SK-N-SH (cell line): ENCODE measurements around the gene USP11. TPM values are rescaled to one million over a fixed set of nuclear protein-coding genes. Genes with fewer than 3 reads are reported as not detected.

Experiments used
- CTCF ChIA-PET: fragments of 300-600, 350-600 bp; formaldehyde crosslinking; extraction: SDS; loops from one replicate; lab custom pipeline; 2021; lab: Yijun Ruan, JAX
- POLR2A ChIA-PET: fragments of 350-600 bp; sonication (Branson Sonifier 250); formaldehyde crosslinking; extraction: SDS; loops from one replicate; lab custom pipeline; 2020; ENCODE audit warnings: antibody characterized with exemption, inconsistent platforms; lab: Yijun Ruan, JAX
- DNase-seq: peaks from one replicate; pipeline ENCODE4 v3.0.0; 2012
- H2AFZ ChIP-seq: fragments of 200-600 bp; sonication (generic); 2 replicates; pipeline ENCODE4 v1.8.1; 2016; ENCODE audit warnings: antibody characterized with exemption, mild to moderate bottlenecking, low read depth
- H3F3A ChIP-seq: fragments of 200-600 bp; sonication (generic); replicated peaks from 2 replicates; pipeline ENCODE3; 2016; ENCODE audit warnings: antibody characterized with exemption, mild to moderate bottlenecking; ENCODE audit not compliant: insufficient read depth
- H3K27ac ChIP-seq, 2 experiments: fragments of 200-500 bp in 1 of 2; fragments of 200-600 bp in 1 of 2; sonication (Bioruptor generic) in 1 of 2; sonication (generic), shearing (Covaris generic) in 1 of 2; 2 replicates each; pipeline versions ENCODE4 v1.5.1 to v1.6.1; 2014 to 2016; ENCODE audit warnings: low read depth in 2 of 2, inconsistent platforms in 1 of 2, low read length in 1 of 2, mild to moderate bottlenecking in 1 of 2, mixed read lengths in 1 of 2
- H3K27me3 ChIP-seq: fragments of 200-600 bp; sonication (generic), shearing (Covaris generic); 2 replicates; pipeline ENCODE4 v1.6.1; 2016; ENCODE audit warnings: mixed run types; ENCODE audit not compliant: insufficient read depth
- H3K36me3 ChIP-seq, 2 experiments: fragments of 200-500 bp in 1 of 2; fragments of 200-600 bp in 1 of 2; sonication (Bioruptor generic) in 1 of 2; sonication (generic) in 1 of 2; replicated peaks in 1 of 2; 2 replicates each; pipeline versions ENCODE3 to v1.5.1; 2014 to 2016; ENCODE audit warnings: low read length in 1 of 2, mild to moderate bottlenecking in 1 of 2; ENCODE audit not compliant: insufficient read depth in 2 of 2, control insufficient read depth in 1 of 2
- H3K4me1 ChIP-seq, 2 experiments: fragments of 200-500 bp in 1 of 2; fragments of 200-600 bp in 1 of 2; sonication (Bioruptor generic) in 1 of 2; sonication (generic), shearing (Covaris generic) in 1 of 2; 2 replicates each; pipeline versions ENCODE4 v1.5.1 to v1.6.1; 2014 to 2016; ENCODE audit warnings: low read depth in 1 of 2, low read length in 1 of 2, mixed run types in 1 of 2; ENCODE audit not compliant: insufficient read depth in 2 of 2, control insufficient read depth in 1 of 2
- H3K4me2 ChIP-seq: fragments of 200-600 bp; sonication (generic), shearing (Covaris generic); 2 replicates; pipeline ENCODE4 v1.6.1; 2017; ENCODE audit warnings: mixed run types
- H3K4me3 ChIP-seq, 2 experiments: fragments of 200-500 bp in 1 of 2; fragments of 200-600 bp in 1 of 2; sonication (Bioruptor generic) in 1 of 2; sonication (generic), shearing (Covaris generic) in 1 of 2; 2 replicates each; pipeline versions ENCODE4 v1.5.1 to v1.8.1; 2014 to 2016; ENCODE audit warnings: low read depth in 2 of 2, inconsistent platforms in 1 of 2, low read length in 1 of 2, mild to moderate bottlenecking in 1 of 2, mixed read lengths in 1 of 2, moderate library complexity in 1 of 2
- H3K79me2 ChIP-seq: fragments of 200-600 bp; sonication (generic); 2 replicates; pipeline ENCODE4 v1.8.1; 2017; ENCODE audit warnings: mild to moderate bottlenecking; ENCODE audit not compliant: insufficient read depth
- H3K9ac ChIP-seq: fragments of 200-600 bp; sonication (generic); 2 replicates; pipeline ENCODE4 v1.6.1; 2017; ENCODE audit warnings: mixed run types
- H3K9me2 ChIP-seq: fragments of 200-600 bp; sonication (generic); 2 replicates; pipeline ENCODE4 v1.6.1; 2017; ENCODE audit warnings: mixed run types
- H3K9me3 ChIP-seq: fragments of 200-600 bp; sonication (generic); 2 replicates; pipeline ENCODE4 v1.6.1; 2017; ENCODE audit warnings: mixed run types, mild to moderate bottlenecking, moderate library complexity
- H4K20me1 ChIP-seq: fragments of 200-600 bp; sonication (generic); 2 replicates; pipeline ENCODE4 v1.6.1; 2017; ENCODE audit warnings: mild to moderate bottlenecking, mixed run types; ENCODE audit not compliant: insufficient read depth
- EP300 ChIP-seq, 2 experiments: IDR thresholded peaks; 2 replicates each; pipeline versions ENCODE4 v1.4.0 to v1.6.1; 2012; ENCODE audit warnings: borderline replicate concordance in 1 of 2, low read depth in 1 of 2, low read length in 1 of 2
- EZH2phosphoT487 ChIP-seq: fragments of 200-600 bp; sonication (generic); IDR thresholded peaks from 2 replicates; pipeline ENCODE4 v1.6.1; 2017; ENCODE audit warnings: low read depth, mixed run types, mild to moderate bottlenecking, antibody characterized with exemption, moderate library complexity, borderline replicate concordance
- FOXJ3 ChIP-seq: sonication (generic); formaldehyde crosslinking; IDR thresholded peaks from 2 replicates; pipeline ENCODE4 v1.5.1; 2020; ENCODE audit warnings: mild to moderate bottlenecking, missing genetic modification reagents
- GABPA ChIP-seq: IDR thresholded peaks from 2 replicates; pipeline ENCODE4 v1.4.0; 2012; ENCODE audit warnings: low read depth, mild to moderate bottlenecking
- GATA2 ChIP-seq: sonication (generic); formaldehyde crosslinking; IDR thresholded peaks from 2 replicates; pipeline ENCODE4 v1.5.0; 2020; ENCODE audit warnings: mild to moderate bottlenecking, missing genetic modification reagents
- JUND ChIP-seq: IDR thresholded peaks from 2 replicates; pipeline ENCODE4 v1.4.0; 2012
- MEF2A ChIP-seq: IDR thresholded peaks from 2 replicates; pipeline ENCODE4 v1.4.0; 2012; ENCODE audit warnings: low read depth, borderline replicate concordance
- MXI1 ChIP-seq: IDR thresholded peaks from 2 replicates; pipeline ENCODE4 v1.6.1; 2012; ENCODE audit warnings: mild to moderate bottlenecking, low read depth, low read length, improper control_type of control experiment
- POLR2AphosphoS5 ChIP-seq: IDR thresholded peaks from 2 replicates; pipeline ENCODE4 v1.6.1; 2012; ENCODE audit warnings: low read depth, low read length
- RAD21 ChIP-seq: IDR thresholded peaks from 2 replicates; pipeline ENCODE4 v1.6.1; 2012; ENCODE audit warnings: mild to moderate bottlenecking, low read length
- RFX5 ChIP-seq: IDR thresholded peaks from 2 replicates; pipeline ENCODE4 v1.6.1; 2012; ENCODE audit warnings: mild to moderate bottlenecking, improper control_type of control experiment, low read length
- RXRA ChIP-seq: IDR thresholded peaks from 2 replicates; pipeline ENCODE4 v1.4.0; 2012; ENCODE audit warnings: low read depth, mild to moderate bottlenecking, borderline replicate concordance
- SIN3A ChIP-seq: IDR thresholded peaks from 2 replicates; pipeline ENCODE4 v1.6.1; 2012; ENCODE audit warnings: low read depth, mild to moderate bottlenecking, low read length, moderate library complexity, borderline replicate concordance
- SMC3 ChIP-seq: IDR thresholded peaks from 2 replicates; pipeline ENCODE4 v1.6.1; 2012; ENCODE audit warnings: low read depth, low read length, improper control_type of control experiment
- TCF12 ChIP-seq: IDR thresholded peaks from 2 replicates; pipeline ENCODE4 v1.4.0; 2012
- USF1 ChIP-seq: IDR thresholded peaks from 2 replicates; pipeline ENCODE4 v1.4.0; 2012; ENCODE audit warnings: low read depth, borderline replicate concordance
- ZBTB33 ChIP-seq: IDR thresholded peaks from 2 replicates; pipeline ENCODE4 v1.4.0; 2012; ENCODE audit warnings: low read depth, borderline replicate concordance
- WGBS: methylation state at CpG from one replicate; pipeline ENCODE4 v1.1.6; 2017; ENCODE audit warnings: low lambda C conversion rate; 5-methylcytosine and 5-hydroxymethylcytosine counted together
- polyA plus RNA-seq, 3 experiments: library from polyadenylated mRNA; depleted of rRNA; stranded (reverse); fragments of >200 nt; gene quantifications; 2 replicates each; pipeline ENCODE4 v1.2.3, GENCODE V29; 2012
- TF ChIP-seq, protein P1 (sequence below): fragments of 150-350 bp; IDR thresholded peaks from 2 replicates; pipeline ENCODE4 v1.6.1; 2016; ENCODE audit warnings: mild to moderate bottlenecking, low read depth, low read length
- TF ChIP-seq, protein P2 (sequence below): IDR thresholded peaks from 2 replicates; pipeline ENCODE4 v1.4.0; 2012; ENCODE audit warnings: low read depth

Gene USP11
- polyA plus RNA-seq, 1 of the 3 experiments (the other 2 are of a cell fraction) = 53.1 TPM

GRCh38 chrX:47208108-47208507 is 24.7 kb upstream of the USP11 start:
- Histone ChIP-seq H2AFZ (no peak overlapping the region), H3K4me1 (peaks cover 0 to 2% of the 10 kb centered on the region in 2 experiments; a peak in 1 of 4 replicates), H3K9ac (no peak overlapping the region), H3F3A (peaks cover 5% of the 10 kb centered on the region)
- CTCF ChIA-PET = interaction anchor here (1.4 to 1.8 kb wide), 2 partner anchors 315 to 819 kb away, joined by 4 to 5 read pairs; no protein-coding TSS in a partner anchor
- TF ChIP-seq EZH2phosphoT487 (no peak), SIN3A (no peak), FOXJ3 (CRISPR knock-in tag) (no peak), RXRA (no peak), TCF12 (no peak)
- TF ChIP-seq, all 33 proteins: peak for 0
- Histone ChIP-seq H3K27ac (no peak overlapping the region), H4K20me1 (peaks cover 23% of the 10 kb centered on the region; the same call in 1 of the 2 replicates), H3K79me2 (no peaks in the 10 kb centered on the region; the same call in none of the 2 replicates), H3K4me3 (no peak overlapping the region), H3K4me2 (no peak overlapping the region), H3K9me2 (no peaks in the 10 kb centered on the region), H3K9me3 (no peaks in the 10 kb centered on the region), H3K36me3 (peaks cover 75 to 83% of the 10 kb centered on the region in 2 experiments), H3K27me3 (no peaks in the 10 kb centered on the region)
- 92% methylated on average over 12 of the region's 12 CpGs for WGBS
- DNase-seq = no peak
- POLR2A ChIA-PET = no interaction called here

GRCh38 chrX:47209508-47210238 is 23.1 kb upstream of the USP11 start:
- TF ChIP-seq RAD21 (no peak), ZBTB33 (no peak), EP300 (IDR thresholded peaks at IDR 0.05; ENCODE audit: borderline replicate concordance in 1 of 2, low read depth in 1 of 2, low read length in 1 of 2) (no peak), JUND (no peak), USF1 (no peak), FOXJ3 (CRISPR knock-in tag) (no peak), SMC3 (no peak), EZH2phosphoT487 (no peak), GATA2 (no peak), MXI1 (no peak), POLR2AphosphoS5 (no peak), RFX5 (no peak), GABPA (no peak), MEF2A (no peak)
- TF ChIP-seq, protein P1, sequence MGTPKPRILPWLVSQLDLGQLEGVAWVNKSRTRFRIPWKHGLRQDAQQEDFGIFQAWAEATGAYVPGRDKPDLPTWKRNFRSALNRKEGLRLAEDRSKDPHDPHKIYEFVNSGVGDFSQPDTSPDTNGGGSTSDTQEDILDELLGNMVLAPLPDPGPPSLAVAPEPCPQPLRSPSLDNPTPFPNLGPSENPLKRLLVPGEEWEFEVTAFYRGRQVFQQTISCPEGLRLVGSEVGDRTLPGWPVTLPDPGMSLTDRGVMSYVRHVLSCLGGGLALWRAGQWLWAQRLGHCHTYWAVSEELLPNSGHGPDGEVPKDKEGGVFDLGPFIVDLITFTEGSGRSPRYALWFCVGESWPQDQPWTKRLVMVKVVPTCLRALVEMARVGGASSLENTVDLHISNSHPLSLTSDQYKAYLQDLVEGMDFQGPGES = no peak
- TF ChIP-seq, protein P2, sequence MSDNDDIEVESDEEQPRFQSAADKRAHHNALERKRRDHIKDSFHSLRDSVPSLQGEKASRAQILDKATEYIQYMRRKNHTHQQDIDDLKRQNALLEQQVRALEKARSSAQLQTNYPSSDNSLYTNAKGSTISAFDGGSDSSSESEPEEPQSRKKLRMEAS = no peak
- Histone ChIP-seq H3K4me1 (peaks cover 0 to 2% of the 10 kb centered on the region in 2 experiments; a peak in 1 of 4 replicates), H3K4me2 (no peak overlapping the region), H3K4me3 (no peak overlapping the region), H3K27ac (no peak overlapping the region), H2AFZ (no peak overlapping the region), H4K20me1 (peaks cover 23% of the 10 kb centered on the region; the same call in 1 of the 2 replicates), H3K9me2 (no peaks in the 10 kb centered on the region), H3K27me3 (no peaks in the 10 kb centered on the region), H3K79me2 (no peaks in the 10 kb centered on the region; the same call in none of the 2 replicates), H3K9ac (no peak overlapping the region), H3K9me3 (no peaks in the 10 kb centered on the region), H3K36me3 (peaks cover 76 to 81% of the 10 kb centered on the region in 2 experiments), H3F3A (peaks cover 6% of the 10 kb centered on the region)
- ChIA-PET CTCF (interaction anchor here (1.7 to 1.8 kb wide), 2 partner anchors 16 to 313 kb away, joined by 3 to 4 read pairs; partner anchors contain the start of gene UBA1), POLR2A (no interaction called here)
- WGBS = 92% methylated on average over 7 of the region's 16 CpGs
- DNase-seq = no peak
